Dermis blood vessel endothelial cell (primary cell): ENCODE data around the gene EPM2AIP1. TPM values are rescaled to one million over a fixed set of nuclear protein-coding genes. Genes with fewer than 3 reads are reported as not detected.
"Not testable (repeated sequence)": the region's sequence is repeated elsewhere in the genome, so short reads cannot be mapped to it uniquely, and the experiment has no call there.

Experiments
- DNase-seq: peaks from one replicate; pipeline ENCODE4 v3.0.0; 2010
- total RNA-seq: library from RNA; depleted of rRNA; stranded (reverse); fragments of >200 nt; gene quantifications from 2 replicates; pipeline ENCODE4 v1.2.3, GENCODE V29; 2014

Gene EPM2AIP1
- 14.2 and 15.7 TPM in 2 replicates for total RNA-seq

GRCh38 chr3:36992806-36993325 is at the start of gene EPM2AIP1:
Gene EPM2AIP1 (minus strand): TSS chr3:36993131. CDS start chr3:36993077, 54 bp downstream.
- DNase-seq, result no peak

GRCh38 chr3:37042712-37043111 is 49.8 kb upstream of the EPM2AIP1 start:
- DNase-seq, result not testable (repeated sequence)

GRCh38 chr3:37041546-37042195 is 48.7 kb upstream of the EPM2AIP1 start:
- peak; percentile 20 for DNase-seq

- no peak for DNase-seq
These were observed 47.3 kb upstream of the EPM2AIP1 start for GRCh38 chr3:37040231-37040630.

- DNase-seq, result no peak
These were observed 46.4 kb upstream of the EPM2AIP1 start for GRCh38 chr3:37039161-37039846.

GRCh38 chr3:37037352-37037751 is 44.4 kb upstream of the EPM2AIP1 start:
- DNase-seq, result no peak

- no peak for DNase-seq
These were observed 40.0 kb upstream of the EPM2AIP1 start for GRCh38 chr3:37032961-37033360.

- no peak for DNase-seq
These were observed 38.3 kb upstream of the EPM2AIP1 start for GRCh38 chr3:37031096-37031682.

- peak; percentile 37 for DNase-seq
These were observed 37.7 kb upstream of the EPM2AIP1 start for GRCh38 chr3:37030588-37030987.

- DNase-seq, result no peak
These were observed 36.7 kb upstream of the EPM2AIP1 start for GRCh38 chr3:37029516-37030163.

GRCh38 chr3:37029111-37029510 is 36.2 kb upstream of the EPM2AIP1 start:
- no peak for DNase-seq

GRCh38 chr3:37028329-37028728 is 35.4 kb upstream of the EPM2AIP1 start:
- DNase-seq, result peak; percentile 54

GRCh38 chr3:37026851-37027250 is 33.9 kb upstream of the EPM2AIP1 start:
- no peak for DNase-seq

- no peak for DNase-seq
These were observed 32.8 kb upstream of the EPM2AIP1 start for GRCh38 chr3:37025561-37026335.

- no peak for DNase-seq
These were observed 32.0 kb upstream of the EPM2AIP1 start for GRCh38 chr3:37024820-37025405.

GRCh38 chr3:37024092-37024491 is 31.2 kb upstream of the EPM2AIP1 start:
- DNase-seq, result peak; percentile 49

- no peak for DNase-seq
These were observed 24.8 kb upstream of the EPM2AIP1 start for GRCh38 chr3:37017683-37018082.

GRCh38 chr3:37016903-37017302 is 24.0 kb upstream of the EPM2AIP1 start:
- DNase-seq, result no peak

GRCh38 chr3:37015642-37016041 is 22.7 kb upstream of the EPM2AIP1 start:
- DNase-seq, result no peak

GRCh38 chr3:37014620-37015019 is 21.7 kb upstream of the EPM2AIP1 start:
- no peak for DNase-seq

- peak; percentile 100 for DNase-seq
These were observed 674 bp upstream of the EPM2AIP1 start, which contains the start of gene MLH1 for GRCh38 chr3:36993326-36994283. Gene MLH1 (plus strand): TSS chr3:36993518. CDS start chr3:36993548, 30 bp downstream.
